Measurements from ENCODE around the gene CENPU.

CENPU gene

DNA sequence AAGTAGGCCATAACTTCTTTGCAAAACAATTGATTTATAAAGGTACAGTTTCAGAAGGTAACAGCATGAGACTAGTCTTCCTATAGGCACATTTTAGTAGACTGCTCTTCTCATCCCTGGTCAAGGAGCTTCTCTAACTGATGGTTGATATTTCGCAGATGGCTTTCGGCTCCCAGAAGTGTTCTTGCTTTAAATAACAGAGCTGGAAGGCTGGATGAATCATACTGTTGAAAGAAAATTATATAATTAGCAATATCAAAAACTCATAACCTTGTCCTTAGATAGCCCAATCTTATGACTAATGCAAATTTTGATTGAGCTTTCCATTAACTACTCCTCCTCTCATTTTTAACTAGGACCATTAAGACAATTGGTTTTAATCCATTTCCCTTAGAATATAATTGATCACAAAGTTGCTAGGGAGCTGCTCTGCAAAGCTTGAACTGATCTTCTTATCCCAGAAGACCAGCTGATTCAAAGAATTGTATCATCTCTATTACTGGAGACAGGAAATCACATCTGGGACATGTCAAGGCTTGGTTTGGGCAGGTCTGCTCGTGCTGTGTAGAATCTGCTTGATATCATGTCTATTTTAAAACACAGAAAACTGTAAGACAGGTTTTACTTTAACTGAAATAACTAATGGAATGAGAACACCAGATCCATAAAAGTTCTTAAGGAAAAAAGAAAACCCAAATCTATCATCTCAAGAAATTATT lies 38.6 kb downstream of the CENPU start:
- TF ChIP-seq RAD21 (IDR thresholded peaks at IDR 0.05; ENCODE audit: low read depth) (no peak), TEAD4 (IDR thresholded peaks at IDR 0.05) (no peak), CREB1 (IDR thresholded peaks at IDR 0.05; ENCODE audit: low read depth) (no peak), CEBPB (IDR thresholded peaks at IDR 0.05) (no peak), ZBTB7A (IDR thresholded peaks at IDR 0.05; ENCODE audit: low read depth) (no peak), NFIC (IDR thresholded peaks at IDR 0.05) (no peak), FOXM1 (IDR thresholded peaks at IDR 0.05; ENCODE audit: borderline replicate concordance, low read depth) (no peak), EP300 (IDR thresholded peaks at IDR 0.05; ENCODE audit: borderline replicate concordance) (no peak), TAF1 (IDR thresholded peaks at IDR 0.05; ENCODE audit: low read depth) (no peak), TCF12 (IDR thresholded peaks at IDR 0.05; ENCODE audit: low read depth) (no peak), YY1 (IDR thresholded peaks at IDR 0.05; ENCODE audit: low read depth) (no peak), EGR1 (IDR thresholded peaks at IDR 0.05) (no peak)
- TF ChIP-seq, protein P1, sequence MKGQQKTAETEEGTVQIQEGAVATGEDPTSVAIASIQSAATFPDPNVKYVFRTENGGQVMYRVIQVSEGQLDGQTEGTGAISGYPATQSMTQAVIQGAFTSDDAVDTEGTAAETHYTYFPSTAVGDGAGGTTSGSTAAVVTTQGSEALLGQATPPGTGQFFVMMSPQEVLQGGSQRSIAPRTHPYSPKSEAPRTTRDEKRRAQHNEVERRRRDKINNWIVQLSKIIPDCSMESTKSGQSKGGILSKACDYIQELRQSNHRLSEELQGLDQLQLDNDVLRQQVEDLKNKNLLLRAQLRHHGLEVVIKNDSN (IDR thresholded peaks at IDR 0.05) = no peak
- TF ChIP-seq, protein P2, sequence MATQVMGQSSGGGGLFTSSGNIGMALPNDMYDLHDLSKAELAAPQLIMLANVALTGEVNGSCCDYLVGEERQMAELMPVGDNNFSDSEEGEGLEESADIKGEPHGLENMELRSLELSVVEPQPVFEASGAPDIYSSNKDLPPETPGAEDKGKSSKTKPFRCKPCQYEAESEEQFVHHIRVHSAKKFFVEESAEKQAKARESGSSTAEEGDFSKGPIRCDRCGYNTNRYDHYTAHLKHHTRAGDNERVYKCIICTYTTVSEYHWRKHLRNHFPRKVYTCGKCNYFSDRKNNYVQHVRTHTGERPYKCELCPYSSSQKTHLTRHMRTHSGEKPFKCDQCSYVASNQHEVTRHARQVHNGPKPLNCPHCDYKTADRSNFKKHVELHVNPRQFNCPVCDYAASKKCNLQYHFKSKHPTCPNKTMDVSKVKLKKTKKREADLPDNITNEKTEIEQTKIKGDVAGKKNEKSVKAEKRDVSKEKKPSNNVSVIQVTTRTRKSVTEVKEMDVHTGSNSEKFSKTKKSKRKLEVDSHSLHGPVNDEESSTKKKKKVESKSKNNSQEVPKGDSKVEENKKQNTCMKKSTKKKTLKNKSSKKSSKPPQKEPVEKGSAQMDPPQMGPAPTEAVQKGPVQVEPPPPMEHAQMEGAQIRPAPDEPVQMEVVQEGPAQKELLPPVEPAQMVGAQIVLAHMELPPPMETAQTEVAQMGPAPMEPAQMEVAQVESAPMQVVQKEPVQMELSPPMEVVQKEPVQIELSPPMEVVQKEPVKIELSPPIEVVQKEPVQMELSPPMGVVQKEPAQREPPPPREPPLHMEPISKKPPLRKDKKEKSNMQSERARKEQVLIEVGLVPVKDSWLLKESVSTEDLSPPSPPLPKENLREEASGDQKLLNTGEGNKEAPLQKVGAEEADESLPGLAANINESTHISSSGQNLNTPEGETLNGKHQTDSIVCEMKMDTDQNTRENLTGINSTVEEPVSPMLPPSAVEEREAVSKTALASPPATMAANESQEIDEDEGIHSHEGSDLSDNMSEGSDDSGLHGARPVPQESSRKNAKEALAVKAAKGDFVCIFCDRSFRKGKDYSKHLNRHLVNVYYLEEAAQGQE (IDR thresholded peaks at IDR 0.05; ENCODE audit: low read depth) = no peak
- TF ChIP-seq, protein P3, sequence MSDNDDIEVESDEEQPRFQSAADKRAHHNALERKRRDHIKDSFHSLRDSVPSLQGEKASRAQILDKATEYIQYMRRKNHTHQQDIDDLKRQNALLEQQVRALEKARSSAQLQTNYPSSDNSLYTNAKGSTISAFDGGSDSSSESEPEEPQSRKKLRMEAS (IDR thresholded peaks at IDR 0.05) = no peak

DNA sequence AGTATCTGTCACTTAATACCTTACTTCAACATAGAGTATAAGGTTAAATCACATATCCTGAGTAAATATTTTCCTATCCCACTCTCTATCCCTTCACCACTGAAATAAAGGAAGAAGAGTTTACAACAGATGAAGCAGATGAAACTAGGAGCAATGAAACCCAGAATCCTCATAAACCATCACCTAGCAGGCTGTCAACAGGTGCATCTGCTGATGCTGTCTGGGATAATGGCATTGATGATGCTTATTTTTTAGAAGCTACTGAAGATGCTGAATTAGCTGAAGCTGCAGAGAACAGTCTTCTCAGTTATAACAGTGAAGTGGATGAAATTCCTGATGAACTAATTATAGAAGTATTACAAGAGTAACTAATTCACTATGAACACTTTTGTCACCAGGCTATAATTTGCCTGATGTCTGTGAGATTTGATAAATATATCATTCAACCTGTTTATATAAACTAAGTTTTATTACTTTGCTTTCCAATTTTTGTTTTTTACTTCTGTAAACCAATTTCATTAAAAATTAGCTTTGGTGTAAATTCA lies 39.4 kb downstream of the CENPU start:
- TF ChIP-seq EGR1 (IDR thresholded peaks at IDR 0.05) = no peak
- TF ChIP-seq, protein P3 (IDR thresholded peaks at IDR 0.05) = no peak
- TF ChIP-seq RAD21 (IDR thresholded peaks at IDR 0.05; ENCODE audit: low read depth) = no peak
- no peak for TF ChIP-seq ZBTB7A (IDR thresholded peaks at IDR 0.05; ENCODE audit: low read depth)
- TF ChIP-seq TAF1 (IDR thresholded peaks at IDR 0.05; ENCODE audit: low read depth) = no peak
- TF ChIP-seq TCF12 (IDR thresholded peaks at IDR 0.05; ENCODE audit: low read depth) = no peak
- no peak for TF ChIP-seq FOXM1 (IDR thresholded peaks at IDR 0.05; ENCODE audit: borderline replicate concordance, low read depth)
- TF ChIP-seq TEAD4 (IDR thresholded peaks at IDR 0.05) = no peak
- TF ChIP-seq NFIC (IDR thresholded peaks at IDR 0.05) = no peak
- TF ChIP-seq CREB1 (IDR thresholded peaks at IDR 0.05; ENCODE audit: low read depth) = no peak
- no peak for TF ChIP-seq EP300 (IDR thresholded peaks at IDR 0.05; ENCODE audit: borderline replicate concordance)
- no peak for TF ChIP-seq YY1 (IDR thresholded peaks at IDR 0.05; ENCODE audit: low read depth)
- TF ChIP-seq CEBPB (IDR thresholded peaks at IDR 0.05) = no peak
- TF ChIP-seq, protein P1 (IDR thresholded peaks at IDR 0.05) = no peak

DNA sequence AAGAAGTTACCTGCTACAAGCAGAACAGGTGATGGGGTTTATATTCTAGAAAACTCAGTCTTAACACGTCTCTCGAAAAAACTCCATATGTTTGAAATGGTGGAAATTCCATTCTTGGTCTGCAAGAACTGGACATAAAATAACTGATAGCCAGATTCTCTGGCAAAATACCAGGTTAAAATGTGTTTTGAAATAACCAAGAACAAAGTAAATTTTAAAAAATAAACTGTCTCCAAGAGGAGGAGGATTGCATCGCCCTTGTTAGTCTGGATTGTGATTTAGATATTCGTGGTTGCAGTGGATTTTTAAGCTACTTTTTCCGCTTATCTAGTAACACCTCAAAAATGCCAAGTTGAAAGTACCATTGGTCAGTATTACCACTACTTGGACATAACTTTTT lies 40.8 kb downstream of the CENPU start:
- TF ChIP-seq, protein P1 (IDR thresholded peaks at IDR 0.05) = no peak

DNA sequence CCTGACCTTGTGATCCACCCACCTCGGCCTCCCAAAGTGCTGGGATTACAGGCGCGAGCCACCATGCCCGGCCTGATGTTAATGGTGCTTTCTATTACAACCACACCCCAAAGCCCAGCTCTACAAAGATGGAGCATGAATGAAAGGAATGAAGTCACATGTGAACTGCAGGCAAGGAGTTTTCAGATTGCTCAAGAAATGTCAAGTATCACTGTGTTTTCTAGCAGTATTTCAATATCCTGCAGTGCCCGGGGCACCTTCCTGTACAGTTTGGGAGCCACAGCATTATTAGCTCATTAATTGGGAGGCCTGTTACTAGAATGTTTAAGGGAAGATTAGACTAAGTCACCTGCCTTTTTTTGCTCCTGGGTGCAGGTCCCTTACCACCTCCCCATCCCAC lies 44.2 kb downstream of the CENPU start:
- TF ChIP-seq EP300 (IDR thresholded peaks at IDR 0.05; ENCODE audit: borderline replicate concordance) = no peak
- no peak for TF ChIP-seq TEAD4 (IDR thresholded peaks at IDR 0.05)
- no peak for TF ChIP-seq RAD21 (IDR thresholded peaks at IDR 0.05; ENCODE audit: low read depth)
- no peak for TF ChIP-seq ZBTB7A (IDR thresholded peaks at IDR 0.05; ENCODE audit: low read depth)
- no peak for TF ChIP-seq TAF1 (IDR thresholded peaks at IDR 0.05; ENCODE audit: low read depth)
- no peak for TF ChIP-seq NFIC (IDR thresholded peaks at IDR 0.05)
- no peak for TF ChIP-seq FOXM1 (IDR thresholded peaks at IDR 0.05; ENCODE audit: borderline replicate concordance, low read depth)
- TF ChIP-seq, protein P3 (IDR thresholded peaks at IDR 0.05) = no peak
- TF ChIP-seq, protein P1 (IDR thresholded peaks at IDR 0.05) = no peak
- TF ChIP-seq, protein P2 (IDR thresholded peaks at IDR 0.05; ENCODE audit: low read depth) = no peak
- no peak for TF ChIP-seq TCF12 (IDR thresholded peaks at IDR 0.05; ENCODE audit: low read depth)
- no peak for TF ChIP-seq YY1 (IDR thresholded peaks at IDR 0.05; ENCODE audit: low read depth)
- no peak for TF ChIP-seq CREB1 (IDR thresholded peaks at IDR 0.05; ENCODE audit: low read depth)
- TF ChIP-seq EGR1 (IDR thresholded peaks at IDR 0.05) = no peak
- TF ChIP-seq CEBPB (IDR thresholded peaks at IDR 0.05) = no peak
